IPS DF 6.9 (cell line): ENCODE measurements around the gene FIG4.
"Not testable (repeated sequence)": the region's sequence is repeated elsewhere in the genome, so short reads cannot be mapped to it uniquely, and the experiment has no call there.

Source experiments
- DNase-seq: peaks from one replicate; pipeline ENCODE4 v3.0.0-alpha.2; 2013; ENCODE audit warnings: low read depth, low spot score
- H3K27ac ChIP-seq: one replicate; pipeline ENCODE4 v1.5.1; 2013; ENCODE audit warnings: low read length, control low read depth
- H3K27me3 ChIP-seq: 2 replicates; pipeline ENCODE4 v1.6.1; 2013; ENCODE audit warnings: mild to moderate bottlenecking, low read length; ENCODE audit not compliant: control insufficient read depth, insufficient read depth
- H3K36me3 ChIP-seq: 2 replicates; pipeline ENCODE4 v1.6.1; 2013; ENCODE audit warnings: low read length; ENCODE audit not compliant: control insufficient read depth, insufficient read depth
- H3K4me1 ChIP-seq: 2 replicates; pipeline ENCODE4 v1.6.1; 2013; ENCODE audit warnings: low read length; ENCODE audit not compliant: control insufficient read depth, insufficient read depth
- H3K4me3 ChIP-seq: 2 replicates; pipeline ENCODE4 v1.5.1; 2013; ENCODE audit warnings: mild to moderate bottlenecking, low read length
- H3K9me3 ChIP-seq: 2 replicates; pipeline ENCODE4 v1.6.1; 2013; ENCODE audit warnings: low read length, inconsistent platforms; ENCODE audit not compliant: control insufficient read depth, insufficient read depth
- WGBS: extraction: QIAGEN DNeasy Blood & Tissue Kit; methylation state at CpG from one replicate; pipeline ENCODE4 v1.1.7; 2013; ENCODE audit warnings: mixed read lengths, missing lambda C conversion rate; ENCODE audit not compliant: insufficient read length, insufficient coverage; 5-methylcytosine and 5-hydroxymethylcytosine counted together

Gene FIG4

GRCh38 chr6:109720311-109720710, 29.2 kb downstream of the FIG4 start:
- WGBS, result no CpG with 5 or more reads among the region's 3 CpGs
- no peaks in the 10 kb centered on the region for H3K36me3 ChIP-seq

GRCh38 chr6:109722011-109722410, 30.9 kb downstream of the FIG4 start:
- H3K36me3 ChIP-seq, result no peaks in the 10 kb centered on the region
- H3K27ac ChIP-seq, result no peak overlapping the region
- WGBS, result no CpG with 5 or more reads among the region's 3 CpGs
- no peaks in the 10 kb centered on the region for H3K9me3 ChIP-seq
- H3K4me1 ChIP-seq, result no peaks in the 10 kb centered on the region
- DNase-seq, result no peak
- H3K4me3 ChIP-seq, result no peak overlapping the region
- H3K27me3 ChIP-seq, result no peaks in the 10 kb centered on the region

More at GRCh38 chr6:109720311-109720710, 29.2 kb downstream of the FIG4 start:
- H3K27ac ChIP-seq, result no peak overlapping the region
- DNase-seq, result no peak
- H3K4me1 ChIP-seq, result no peaks in the 10 kb centered on the region
- H3K4me3 ChIP-seq, result no peak overlapping the region
- H3K9me3 ChIP-seq, result no peaks in the 10 kb centered on the region
- no peaks in the 10 kb centered on the region for H3K27me3 ChIP-seq

- H3K27ac ChIP-seq, result no peak overlapping the region
- no peak overlapping the region for H3K4me3 ChIP-seq
- H3K36me3 ChIP-seq, result no peaks in the 10 kb centered on the region
- WGBS, result no CpG with 5 or more reads among the region's 3 CpGs
- H3K27me3 ChIP-seq, result no peaks in the 10 kb centered on the region
- H3K9me3 ChIP-seq, result no peaks in the 10 kb centered on the region
- H3K4me1 ChIP-seq, result no peaks in the 10 kb centered on the region
- no peak for DNase-seq
Measured at GRCh38 chr6:109722564-109723254, 31.6 kb downstream of the FIG4 start.

GRCh38 chr6:109725250-109725649, 34.2 kb downstream of the FIG4 start:
- H3K4me1 ChIP-seq, H3K9me3 ChIP-seq, H3K27me3 ChIP-seq, H3K36me3 ChIP-seq, H3K4me3 ChIP-seq, H3K27ac ChIP-seq, DNase-seq: not testable (repeated sequence)
- WGBS, result no CpG with 5 or more reads among the region's 3 CpGs

GRCh38 chr6:109736273-109737025, 45.4 kb downstream of the FIG4 start:
- Histone ChIP-seq H3K27me3 (no peaks in the 10 kb centered on the region), H3K36me3 (no peaks in the 10 kb centered on the region), H3K27ac (no peak overlapping the region), H3K4me1 (peaks cover 2% of the 10 kb centered on the region; the same call in 1 of the 2 replicates), H3K4me3 (no peak overlapping the region), H3K9me3 (no peaks in the 10 kb centered on the region)
- DNase-seq, result peak; percentile 25
- no CpG with 5 or more reads among the region's 1 CpG for WGBS

- Histone ChIP-seq H3K4me1 (peaks cover 2% of the 10 kb centered on the region; the same call in 1 of the 2 replicates), H3K9me3 (no peaks in the 10 kb centered on the region), H3K4me3 (no peak overlapping the region), H3K27me3 (no peaks in the 10 kb centered on the region), H3K27ac (no peak overlapping the region), H3K36me3 (no peaks in the 10 kb centered on the region)
- no peak for DNase-seq
- WGBS, result no CpG with 5 or more reads among the region's 1 CpG
Measured at GRCh38 chr6:109738255-109738654, 47.2 kb downstream of the FIG4 start.

- Histone ChIP-seq H3K4me3 (no peak overlapping the region), H3K27me3 (no peaks in the 10 kb centered on the region), H3K27ac (no peak overlapping the region), H3K4me1 (peaks cover 2% of the 10 kb centered on the region; the same call in 1 of the 2 replicates), H3K36me3 (no peaks in the 10 kb centered on the region), H3K9me3 (no peaks in the 10 kb centered on the region)
- WGBS, result no CpG with 5 or more reads among the region's 2 CpGs
- DNase-seq, result no peak
Measured at GRCh38 chr6:109738667-109739066, 47.6 kb downstream of the FIG4 start.

GRCh38 chr6:109739686-109740085, 48.6 kb downstream of the FIG4 start:
- peaks cover 2% of the 10 kb centered on the region; the same call in 1 of the 2 replicates for H3K4me1 ChIP-seq
- no peak for DNase-seq
- no peaks in the 10 kb centered on the region for H3K9me3 ChIP-seq
- no peak overlapping the region for H3K27ac ChIP-seq
- H3K27me3 ChIP-seq, result no peaks in the 10 kb centered on the region
- no peak overlapping the region for H3K4me3 ChIP-seq
- no CpG with 5 or more reads among the region's 3 CpGs for WGBS
- no peaks in the 10 kb centered on the region; the same call in 1 of the 2 replicates for H3K36me3 ChIP-seq

- Histone ChIP-seq H3K36me3 (no peaks in the 10 kb centered on the region; the same call in 1 of the 2 replicates), H3K27ac (no peak overlapping the region), H3K27me3 (no peaks in the 10 kb centered on the region), H3K4me1 (peaks cover under 1% of the 10 kb centered on the region; the same call in 1 of the 2 replicates), H3K9me3 (no peaks in the 10 kb centered on the region), H3K4me3 (no peak overlapping the region)
- WGBS, result no CpG with 5 or more reads among the region's 7 CpGs
- DNase-seq, result no peak
Measured at GRCh38 chr6:109740787-109741186, 49.7 kb downstream of the FIG4 start.

GRCh38 chr6:109743739-109744138, 52.6 kb downstream of the FIG4 start:
- no peaks in the 10 kb centered on the region for H3K27me3 ChIP-seq
- WGBS, result no CpG with 5 or more reads among the region's 2 CpGs
- DNase-seq, result no peak
- H3K27ac ChIP-seq, result no peak overlapping the region
- no peak overlapping the region for H3K4me3 ChIP-seq
- no peaks in the 10 kb centered on the region; the same call in 1 of the 2 replicates for H3K36me3 ChIP-seq
- no peaks in the 10 kb centered on the region for H3K9me3 ChIP-seq
- H3K4me1 ChIP-seq, result no peaks in the 10 kb centered on the region
